Left forelimb (tissue), 1 donor: ENCODE results near the gene NPAS3.

Experiments
- DNase-seq: peaks from one replicate; pipeline ENCODE4 v3.0.0-alpha.2; 2018; ENCODE audit warnings: low spot score

NPAS3 gene

GRCh38 chr14:33016613-33017012, 77.9 kb downstream of the NPAS3 start:
- no peak for DNase-seq

GRCh38 chr14:33017016-33017415, 78.3 kb downstream of the NPAS3 start:
- DNase-seq, result no peak

GRCh38 chr14:33019346-33019745, 80.7 kb downstream of the NPAS3 start:
- DNase-seq, result no peak

- no peak for DNase-seq
Observed at GRCh38 chr14:33026850-33027430, 88.3 kb downstream of the NPAS3 start.

GRCh38 chr14:33029511-33029910, 90.8 kb downstream of the NPAS3 start:
- no peak for DNase-seq

- DNase-seq, result no peak
Observed at GRCh38 chr14:33030386-33030785, 91.7 kb downstream of the NPAS3 start.

- no peak for DNase-seq
Observed at GRCh38 chr14:33035416-33036194, 96.9 kb downstream of the NPAS3 start.

GRCh38 chr14:33039311-33039710, 100.6 kb downstream of the NPAS3 start:
- DNase-seq, result no peak

GRCh38 chr14:33040372-33041140, 101.9 kb downstream of the NPAS3 start:
- DNase-seq, result no peak

GRCh38 chr14:33042591-33042990, 103.9 kb downstream of the NPAS3 start:
- DNase-seq, result no peak

- no peak for DNase-seq
Observed at GRCh38 chr14:33045760-33046159, 107.1 kb downstream of the NPAS3 start.

- DNase-seq, result no peak
Observed at GRCh38 chr14:33052943-33053342, 114.3 kb downstream of the NPAS3 start.

- no peak for DNase-seq
Observed at GRCh38 chr14:33056213-33056612, 117.5 kb downstream of the NPAS3 start.

GRCh38 chr14:33057585-33057984, 118.9 kb downstream of the NPAS3 start:
- no peak for DNase-seq

- DNase-seq, result no peak
Observed at GRCh38 chr14:33061667-33062325, 123.1 kb downstream of the NPAS3 start.

- DNase-seq, result no peak
Observed at GRCh38 chr14:33062476-33062875, 123.8 kb downstream of the NPAS3 start.

- no peak for DNase-seq
Observed at GRCh38 chr14:33062881-33063280, 124.2 kb downstream of the NPAS3 start.

GRCh38 chr14:33063521-33063920, 124.8 kb downstream of the NPAS3 start:
- no peak for DNase-seq

GRCh38 chr14:33065634-33066033, 127.0 kb downstream of the NPAS3 start:
- no peak for DNase-seq

- DNase-seq, result no peak
Observed at GRCh38 chr14:33068040-33068439, 129.4 kb downstream of the NPAS3 start.

- no peak for DNase-seq
Observed at GRCh38 chr14:33068626-33069025, 129.9 kb downstream of the NPAS3 start.

GRCh38 chr14:33070475-33070874, 131.8 kb downstream of the NPAS3 start:
- no peak for DNase-seq

GRCh38 chr14:33073023-33073422, 134.3 kb downstream of the NPAS3 start:
- no peak for DNase-seq
